Measurements from ENCODE around the gene CRIM1. TPM values are rescaled to one million over a fixed set of nuclear protein-coding genes. Genes with fewer than 3 reads are reported as not detected.

Gene CRIM1
- total and polyA plus RNA-seq, 2 donors (not counting 1 experiment from before 2014, with no cell fraction given), result 364 to 661 TPM

- Histone ChIP-seq H3K27ac (ENCODE audit: insufficient read depth, low read length) (no peak overlapping the region), H3K27me3 (ENCODE audit: control insufficient read depth, insufficient read depth, low read length) (no peaks in the 10 kb centered on the region), H3K4me1 (ENCODE audit: control insufficient read depth, extremely low read depth, insufficient read depth, low read length) (peaks cover 10% of the 10 kb centered on the region), H3K9me3 (ENCODE audit: control insufficient read depth, insufficient read depth, low read depth, low read length) (no peaks in the 10 kb centered on the region), H3K9ac (ENCODE audit: insufficient read depth, low read length) (no peak overlapping the region), H4K20me1 (ENCODE audit: control insufficient read depth, extremely low read depth, insufficient read depth, low read length) (no peaks in the 10 kb centered on the region), H3K79me2 (ENCODE audit: control insufficient read depth, insufficient read depth, low read length) (peaks cover 12% of the 10 kb centered on the region), H2AFZ (ENCODE audit: low read length) (no peak overlapping the region), H3K4me3 (replicated peaks in 1 of 4; ENCODE audit: control extremely low read depth in 1 of 4, insufficient read depth in 1 of 4, low read depth in 3 of 4, low read length in 4 of 4) (no peak overlapping the region), H3K36me3 (ENCODE audit: control insufficient read depth, insufficient read depth, low read length) (peaks cover 2% of the 10 kb centered on the region), H3K4me2 (ENCODE audit: extremely low read depth, insufficient read depth, low read length) (no peak overlapping the region)
- DNase-seq (ENCODE audit: low read depth in 2 of 2), result no peak
- TF ChIP-seq EZH2 (IDR thresholded peaks at IDR 0.05; ENCODE audit: low read length, missing control alignments), result no peak
- TF ChIP-seq CTCF (conservative IDR thresholded peaks at IDR 0.05 in 1 of 2, IDR thresholded peaks at IDR 0.05 in 1 of 2; ENCODE audit: low read depth in 1 of 2, low read length in 2 of 2), result no peak
Observed at GRCh38 chr2:36572054-36572718, 216.6 kb downstream of the CRIM1 start.

GRCh38 chr2:36572719-36573059 lies 217.1 kb downstream of the CRIM1 start:
- Histone ChIP-seq H3K4me3 (replicated peaks in 1 of 4; ENCODE audit: control extremely low read depth in 1 of 4, insufficient read depth in 1 of 4, low read depth in 3 of 4, low read length in 4 of 4) (no peak overlapping the region), H3K9ac (ENCODE audit: insufficient read depth, low read length) (no peak overlapping the region), H3K27ac (ENCODE audit: insufficient read depth, low read length) (no peak overlapping the region), H3K79me2 (ENCODE audit: control insufficient read depth, insufficient read depth, low read length) (peaks cover 11% of the 10 kb centered on the region), H3K9me3 (ENCODE audit: control insufficient read depth, insufficient read depth, low read depth, low read length) (no peaks in the 10 kb centered on the region), H3K4me1 (ENCODE audit: control insufficient read depth, extremely low read depth, insufficient read depth, low read length) (peaks cover 10% of the 10 kb centered on the region), H3K27me3 (ENCODE audit: control insufficient read depth, insufficient read depth, low read length) (no peaks in the 10 kb centered on the region), H3K36me3 (ENCODE audit: control insufficient read depth, insufficient read depth, low read length) (peaks cover 2% of the 10 kb centered on the region), H4K20me1 (ENCODE audit: control insufficient read depth, extremely low read depth, insufficient read depth, low read length) (no peaks in the 10 kb centered on the region), H3K4me2 (ENCODE audit: extremely low read depth, insufficient read depth, low read length) (no peak overlapping the region), H2AFZ (ENCODE audit: low read length) (no peak overlapping the region)
- no peak for TF ChIP-seq EZH2 (IDR thresholded peaks at IDR 0.05; ENCODE audit: low read length, missing control alignments)
- TF ChIP-seq CTCF (conservative IDR thresholded peaks at IDR 0.05 in 1 of 2, IDR thresholded peaks at IDR 0.05 in 1 of 2; ENCODE audit: low read depth in 1 of 2, low read length in 2 of 2), result no peak
- no peak for DNase-seq (ENCODE audit: low read depth in 2 of 2)

- Histone ChIP-seq H3K9ac (ENCODE audit: insufficient read depth, low read length) (no peak overlapping the region), H3K36me3 (ENCODE audit: control insufficient read depth, insufficient read depth, low read length) (peaks cover 2% of the 10 kb centered on the region), H2AFZ (ENCODE audit: low read length) (no peak overlapping the region), H3K79me2 (ENCODE audit: control insufficient read depth, insufficient read depth, low read length) (peaks cover 9% of the 10 kb centered on the region), H3K9me3 (ENCODE audit: control insufficient read depth, insufficient read depth, low read depth, low read length) (no peaks in the 10 kb centered on the region), H3K4me2 (ENCODE audit: extremely low read depth, insufficient read depth, low read length) (no peak overlapping the region), H4K20me1 (ENCODE audit: control insufficient read depth, extremely low read depth, insufficient read depth, low read length) (no peaks in the 10 kb centered on the region), H3K4me3 (replicated peaks in 1 of 4; ENCODE audit: control extremely low read depth in 1 of 4, insufficient read depth in 1 of 4, low read depth in 3 of 4, low read length in 4 of 4) (no peak overlapping the region), H3K4me1 (ENCODE audit: control insufficient read depth, extremely low read depth, insufficient read depth, low read length) (peaks cover 10% of the 10 kb centered on the region), H3K27ac (ENCODE audit: insufficient read depth, low read length) (no peak overlapping the region), H3K27me3 (ENCODE audit: control insufficient read depth, insufficient read depth, low read length) (no peaks in the 10 kb centered on the region)
- TF ChIP-seq CTCF (conservative IDR thresholded peaks at IDR 0.05 in 1 of 2, IDR thresholded peaks at IDR 0.05 in 1 of 2; ENCODE audit: low read depth in 1 of 2, low read length in 2 of 2), result no peak
- DNase-seq (ENCODE audit: low read depth in 2 of 2), result no peak
Observed at GRCh38 chr2:36573165-36573564, 217.6 kb downstream of the CRIM1 start.

All from fibroblast of lung (primary cell).